Adrenal gland (tissue), 12 donors: Measurements from ENCODE around the gene CNTNAP2. TPM values are rescaled to one million over a fixed set of nuclear protein-coding genes. Genes with fewer than 3 reads are reported as not detected.

Source experiments
- DNase-seq, 7 donors: peaks; one replicate each; pipeline ENCODE4 v3.0.0-alpha.2; 2019 to 2020
- H3K27ac ChIP-seq, 5 donors: fragments of 200-600 bp; sonication (generic) in 4 of 5; 1 replicate in 3 of 5; 2 replicates in 2 of 5; pipeline versions ENCODE4 v1.5.1 to v1.8.0; 2016 to 2020; ENCODE audit warnings: mild to moderate bottlenecking in 1 of 5
- H3K27me3 ChIP-seq: fragments of 200-600 bp; 2 replicates; pipeline ENCODE4 v1.8.0; 2021
- H3K36me3 ChIP-seq, 2 donors: fragments of 200-600 bp; replicated peaks in 1 of 2; 1 replicate in 1 of 2; 2 replicates in 1 of 2; pipeline versions ENCODE4 v1.5.1 to v1.8.0; 2018 to 2022
- H3K4me1 ChIP-seq, 2 donors: fragments of 200-600 bp; replicated peaks in 1 of 2; 1 replicate in 1 of 2; 2 replicates in 1 of 2; pipeline versions ENCODE4 v1.5.1 to v1.8.0; 2018 to 2021
- H3K4me3 ChIP-seq, 4 donors: fragments of 200-600 bp; sonication (generic) in 3 of 4; one replicate each; pipeline ENCODE4 v1.5.1; 2016 to 2018
- H3K9me3 ChIP-seq, 3 donors: fragments of 200-600 bp; sonication (generic) in 1 of 3; replicated peaks in 1 of 3; 1 replicate in 2 of 3; 2 replicates in 1 of 3; pipeline versions ENCODE4 v1.5.1 to v1.8.0; 2016 to 2021
- POLR2A ChIP-seq, 2 donors: fragments of 450-650 bp; IDR thresholded peaks; one replicate each; pipeline ENCODE4 v1.6.1; 2017; ENCODE audit warnings: antibody characterized with exemption in 2 of 2, mild to moderate bottlenecking in 2 of 2, moderate library complexity in 1 of 2
- WGBS, 4 donors: extraction: QIAGEN DNeasy Blood & Tissue Kit in 2 of 4; methylation state at CpG; one replicate each; pipeline versions ENCODE4 v1.1.5 to v1.1.7; 2013 to 2017; 5-methylcytosine and 5-hydroxymethylcytosine counted together
- intact Hi-C, 2 donors: fragments of 100-400 bp; cut with DNase I; formaldehyde crosslinking; loops; one replicate each; pipeline versions ENCODE4 v1.14.1 to v1.15.0; 2022 to 2023
- polyA plus RNA-seq, 3 donors: library from polyadenylated mRNA; stranded (reverse); fragments of 200-250 nt in 2 of 3; fragments of 350-450 nt in 1 of 3; fragmentation: Illumina TruSeq in 1 of 3; extraction: RNeasy Lipid Tissue Mini Kit (QIAGEN cat#74804) in 1 of 3; gene quantifications; one replicate each; pipeline ENCODE4 v1.2.3, GENCODE V29; 2013 to 2014
- total RNA-seq, 9 donors: library from RNA; depleted of rRNA in 4 of 9; stranded (reverse); fragments of >200 nt in 4 of 9; fragments of 120-200 nt in 1 of 9; fragmentation: NEBNext Ultra II Directional in 1 of 9; extraction: Animal tissue kit (Norgen Biotek cat#: 25700) in 1 of 9; gene quantifications; one replicate each; pipeline versions ENCODE4 v1.1.0 to v1.2.4, GENCODE V29; 2013 to 2023
- TF ChIP-seq, protein P1 (sequence below), 6 experiments: fragments of 450-650 bp in 4 of 6; fragments of 200-600 bp in 2 of 6; sonication (generic) in 1 of 6; IDR thresholded peaks; 1 replicate in 5 of 6; 2 replicates in 1 of 6; pipeline versions ENCODE4 v1.5.1 to v1.8.0; 2016 to 2021; ENCODE audit warnings: antibody characterized with exemption in 6 of 6, mild to moderate bottlenecking in 2 of 6, moderate library complexity in 1 of 6
- donor health status: healthy with polysubstance abuse.
- donor health status: Bipolar disorder and iron deficiency.
- donor health status: DM: yes; HTN: yes; CAD: no.
- donor health status: DM: no; HTN: no; CAD: no.
- donor health status: DM: no; HTN: no; CAD: no.
- donor health status: DM: yes; HTN: yes; CAD: no.

CNTNAP2 gene
- total and polyA plus RNA-seq, 12 donors: 0.14 to 6.3 (median 1.8) TPM; not detected in 2

DNA sequence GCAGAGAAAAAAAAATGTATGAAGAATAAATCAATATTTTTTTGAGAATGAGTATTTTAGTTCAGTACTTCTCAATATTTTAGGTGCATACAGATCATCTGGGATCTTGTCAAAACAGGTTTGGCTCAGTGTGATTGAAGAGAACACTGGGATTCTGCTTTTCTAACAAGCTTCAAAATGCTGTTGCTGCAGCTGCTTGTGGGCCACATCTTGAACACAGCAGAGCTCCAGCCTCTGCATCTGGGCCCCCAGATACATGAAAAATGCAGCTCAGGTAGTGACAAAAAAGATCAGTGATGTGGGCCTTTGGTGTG lies 1296.9 kb downstream of the CNTNAP2 start:
- Histone ChIP-seq H3K4me1 (no peaks in the 10 kb centered on the region), H3K27ac (no peak overlapping the region), H3K27me3 (no peaks in the 10 kb centered on the region), H3K36me3 (no peaks in the 10 kb centered on the region), H3K9me3 (no peaks in the 10 kb centered on the region), H3K4me3 (no peak overlapping the region)
- no peak for DNase-seq
- intact Hi-C loops: no loop called here
- TF ChIP-seq, protein P1, sequence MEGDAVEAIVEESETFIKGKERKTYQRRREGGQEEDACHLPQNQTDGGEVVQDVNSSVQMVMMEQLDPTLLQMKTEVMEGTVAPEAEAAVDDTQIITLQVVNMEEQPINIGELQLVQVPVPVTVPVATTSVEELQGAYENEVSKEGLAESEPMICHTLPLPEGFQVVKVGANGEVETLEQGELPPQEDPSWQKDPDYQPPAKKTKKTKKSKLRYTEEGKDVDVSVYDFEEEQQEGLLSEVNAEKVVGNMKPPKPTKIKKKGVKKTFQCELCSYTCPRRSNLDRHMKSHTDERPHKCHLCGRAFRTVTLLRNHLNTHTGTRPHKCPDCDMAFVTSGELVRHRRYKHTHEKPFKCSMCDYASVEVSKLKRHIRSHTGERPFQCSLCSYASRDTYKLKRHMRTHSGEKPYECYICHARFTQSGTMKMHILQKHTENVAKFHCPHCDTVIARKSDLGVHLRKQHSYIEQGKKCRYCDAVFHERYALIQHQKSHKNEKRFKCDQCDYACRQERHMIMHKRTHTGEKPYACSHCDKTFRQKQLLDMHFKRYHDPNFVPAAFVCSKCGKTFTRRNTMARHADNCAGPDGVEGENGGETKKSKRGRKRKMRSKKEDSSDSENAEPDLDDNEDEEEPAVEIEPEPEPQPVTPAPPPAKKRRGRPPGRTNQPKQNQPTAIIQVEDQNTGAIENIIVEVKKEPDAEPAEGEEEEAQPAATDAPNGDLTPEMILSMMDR (IDR thresholded peaks at IDR 0.05): no peak
- no peak for TF ChIP-seq POLR2A (IDR thresholded peaks at IDR 0.05)

DNA sequence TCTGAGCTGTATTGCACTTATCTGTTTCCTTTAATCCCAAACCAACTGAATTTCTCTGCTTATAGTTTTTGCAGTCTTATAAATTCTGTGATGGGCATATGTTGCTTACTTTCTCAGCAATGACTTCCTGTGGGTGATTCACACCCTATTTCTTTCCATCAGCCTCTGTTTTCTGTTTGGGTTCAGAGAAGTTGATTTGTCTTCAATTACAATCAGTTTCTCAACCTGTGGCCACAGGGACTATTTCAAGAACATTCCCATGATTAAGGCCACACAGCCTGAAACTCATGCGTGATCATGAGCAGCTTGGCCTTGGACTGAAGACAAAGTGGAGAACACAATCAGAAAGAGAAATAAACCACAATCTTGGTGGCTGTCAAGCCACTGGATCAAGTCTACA lies 1299.4 kb downstream of the CNTNAP2 start:
- Histone ChIP-seq H3K9me3 (no peaks in the 10 kb centered on the region), H3K4me1 (no peaks in the 10 kb centered on the region), H3K36me3 (no peaks in the 10 kb centered on the region), H3K4me3 (no peak overlapping the region), H3K27ac (no peak overlapping the region), H3K27me3 (no peaks in the 10 kb centered on the region)
- TF ChIP-seq, protein P1 (IDR thresholded peaks at IDR 0.05): no peak
- TF ChIP-seq POLR2A (IDR thresholded peaks at IDR 0.05): no peak
- WGBS, 4 donors: 59 to 73% (median 67%) methylated on average over 1 of the region's 1 CpG
- DNase-seq: no peak
- intact Hi-C loops: no loop called here

DNA sequence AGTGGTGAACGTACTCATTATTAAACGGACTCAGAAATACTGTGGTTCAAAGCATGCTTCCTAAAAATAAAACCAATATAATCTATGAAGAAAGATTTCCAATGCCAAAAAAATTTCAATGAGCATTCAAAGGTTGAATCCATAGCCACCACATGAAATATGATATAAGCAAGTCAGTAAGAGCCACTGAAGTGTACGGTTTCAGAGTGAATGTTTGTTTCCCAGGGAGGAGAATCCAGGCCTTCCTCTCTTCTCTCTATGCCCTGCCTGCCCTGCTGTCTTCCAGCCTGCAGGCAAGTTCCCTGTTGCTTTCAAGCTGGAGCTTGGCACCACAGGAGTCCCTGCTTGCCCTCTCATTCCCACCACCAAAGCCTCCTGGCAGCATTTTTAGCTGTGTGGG lies 1302.4 kb downstream of the CNTNAP2 start:
- Histone ChIP-seq H3K27me3 (no peaks in the 10 kb centered on the region), H3K4me1 (no peaks in the 10 kb centered on the region), H3K9me3 (no peaks in the 10 kb centered on the region), H3K36me3 (no peaks in the 10 kb centered on the region), H3K27ac (no peak overlapping the region), H3K4me3 (no peak overlapping the region)
- 55 to 82% (median 72%) methylated on average over 3 of the region's 3 CpGs for WGBS, 4 donors
- intact Hi-C loops: no loop called here
- TF ChIP-seq, protein P1 (IDR thresholded peaks at IDR 0.05): no peak
- no peak for TF ChIP-seq POLR2A (IDR thresholded peaks at IDR 0.05)
- DNase-seq: no peak

DNA sequence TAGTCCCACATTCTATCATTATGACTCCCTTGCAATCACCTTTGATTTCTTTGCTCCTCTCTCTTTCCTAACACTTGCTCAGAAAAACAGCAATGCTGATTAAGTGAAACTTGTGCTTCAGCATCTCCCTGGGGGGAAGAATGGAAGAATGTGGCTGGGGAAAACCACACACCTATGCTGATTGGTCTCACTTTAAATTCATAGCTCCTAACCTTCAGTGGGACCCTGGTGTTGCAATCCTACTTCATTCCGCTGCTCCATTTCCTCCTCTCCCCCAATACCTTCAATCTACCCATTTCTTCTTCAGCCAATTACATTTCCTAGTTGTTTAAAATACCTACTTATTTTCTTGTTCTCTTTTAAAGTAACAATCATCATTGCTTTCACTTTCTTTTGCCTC lies 1307.3 kb downstream of the CNTNAP2 start:
- Histone ChIP-seq H3K4me1 (no peaks in the 10 kb centered on the region), H3K9me3 (no peaks in the 10 kb centered on the region), H3K27me3 (no peaks in the 10 kb centered on the region), H3K27ac (no peak overlapping the region), H3K4me3 (no peak overlapping the region), H3K36me3 (no peaks in the 10 kb centered on the region)
- WGBS, 4 donors: 70 to 80% (median 75%) methylated on average over 1 of the region's 1 CpG
- TF ChIP-seq POLR2A (IDR thresholded peaks at IDR 0.05): no peak
- TF ChIP-seq, protein P1 (IDR thresholded peaks at IDR 0.05): no peak
- intact Hi-C loops: no loop called here
- no peak for DNase-seq
